GM23248 (cell line): ENCODE measurements around the gene LCLAT1.

ENCODE experiments used
- EZH2 ChIP-seq: fragments of 200-600 bp; sonication (generic); IDR thresholded peaks from 2 replicates; pipeline ENCODE4 v1.6.1; 2018; ENCODE audit warnings: antibody characterized with exemption, mild to moderate bottlenecking; ENCODE audit not compliant: insufficient read depth, poor library complexity, severe bottlenecking
- EZH2phosphoT487 ChIP-seq: fragments of 200-600 bp; sonication (generic); IDR thresholded peaks from 2 replicates; pipeline ENCODE4 v1.6.1; 2018; ENCODE audit warnings: antibody characterized with exemption, moderate library complexity, mild to moderate bottlenecking, low read depth; ENCODE audit not compliant: insufficient read depth

DNA sequence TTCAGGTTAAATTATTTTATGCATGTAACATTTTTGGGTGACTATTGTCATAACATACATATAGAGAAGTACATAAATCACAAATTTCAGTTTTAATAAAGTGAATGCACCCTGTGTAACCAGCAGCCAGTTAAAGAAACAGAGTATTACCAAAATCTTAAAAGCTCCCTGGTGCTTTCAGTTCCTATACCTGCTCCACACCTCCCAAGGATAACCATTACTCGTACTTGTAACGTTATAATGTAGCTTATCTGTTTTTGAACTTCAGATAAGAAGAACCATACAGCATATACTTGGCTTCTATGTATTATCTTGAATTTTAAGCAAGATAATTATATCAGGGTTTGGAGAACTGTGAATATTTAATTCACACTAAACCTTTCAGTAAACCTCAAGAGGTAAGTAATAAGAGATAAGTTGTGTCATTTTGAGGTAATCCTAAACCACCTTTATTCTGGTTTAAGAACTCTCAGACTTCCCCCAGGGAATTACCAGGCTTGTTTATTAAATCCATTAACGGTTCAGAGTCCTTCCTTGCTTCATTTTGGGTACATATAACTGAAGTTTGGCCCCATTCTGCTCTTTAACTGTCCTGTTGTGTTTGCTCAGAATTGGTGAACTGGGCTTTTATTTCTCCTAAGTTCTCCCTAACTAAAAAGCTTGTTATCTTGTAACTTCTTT is 58.6 kb downstream of the LCLAT1 start:
- TF ChIP-seq EZH2phosphoT487, result no peak
- TF ChIP-seq EZH2, result no peak
